C4-2B (cell line): ENCODE measurements around the gene CEP128.

ENCODE experiments used
- H3K27ac ChIP-seq: fragments of 450-650 bp; 2 replicates; pipeline ENCODE4 v1.5.1; 2017
- ZFX ChIP-seq: fragments of 450-650 bp; IDR thresholded peaks from 2 replicates; pipeline ENCODE4 v1.6.1; 2017
- TF ChIP-seq, protein P1 (sequence below): fragments of 450-650 bp; conservative IDR thresholded peaks from 2 replicates; pipeline ENCODE4 v1.5.1; 2017; ENCODE audit warnings: mild to moderate bottlenecking

Gene CEP128

GRCh38 chr14:80602946-80603345, 338.6 kb downstream of the CEP128 start:
- no peak for TF ChIP-seq ZFX
- TF ChIP-seq, protein P1, sequence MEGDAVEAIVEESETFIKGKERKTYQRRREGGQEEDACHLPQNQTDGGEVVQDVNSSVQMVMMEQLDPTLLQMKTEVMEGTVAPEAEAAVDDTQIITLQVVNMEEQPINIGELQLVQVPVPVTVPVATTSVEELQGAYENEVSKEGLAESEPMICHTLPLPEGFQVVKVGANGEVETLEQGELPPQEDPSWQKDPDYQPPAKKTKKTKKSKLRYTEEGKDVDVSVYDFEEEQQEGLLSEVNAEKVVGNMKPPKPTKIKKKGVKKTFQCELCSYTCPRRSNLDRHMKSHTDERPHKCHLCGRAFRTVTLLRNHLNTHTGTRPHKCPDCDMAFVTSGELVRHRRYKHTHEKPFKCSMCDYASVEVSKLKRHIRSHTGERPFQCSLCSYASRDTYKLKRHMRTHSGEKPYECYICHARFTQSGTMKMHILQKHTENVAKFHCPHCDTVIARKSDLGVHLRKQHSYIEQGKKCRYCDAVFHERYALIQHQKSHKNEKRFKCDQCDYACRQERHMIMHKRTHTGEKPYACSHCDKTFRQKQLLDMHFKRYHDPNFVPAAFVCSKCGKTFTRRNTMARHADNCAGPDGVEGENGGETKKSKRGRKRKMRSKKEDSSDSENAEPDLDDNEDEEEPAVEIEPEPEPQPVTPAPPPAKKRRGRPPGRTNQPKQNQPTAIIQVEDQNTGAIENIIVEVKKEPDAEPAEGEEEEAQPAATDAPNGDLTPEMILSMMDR: no peak
- no peak overlapping the region for H3K27ac ChIP-seq

DNA sequence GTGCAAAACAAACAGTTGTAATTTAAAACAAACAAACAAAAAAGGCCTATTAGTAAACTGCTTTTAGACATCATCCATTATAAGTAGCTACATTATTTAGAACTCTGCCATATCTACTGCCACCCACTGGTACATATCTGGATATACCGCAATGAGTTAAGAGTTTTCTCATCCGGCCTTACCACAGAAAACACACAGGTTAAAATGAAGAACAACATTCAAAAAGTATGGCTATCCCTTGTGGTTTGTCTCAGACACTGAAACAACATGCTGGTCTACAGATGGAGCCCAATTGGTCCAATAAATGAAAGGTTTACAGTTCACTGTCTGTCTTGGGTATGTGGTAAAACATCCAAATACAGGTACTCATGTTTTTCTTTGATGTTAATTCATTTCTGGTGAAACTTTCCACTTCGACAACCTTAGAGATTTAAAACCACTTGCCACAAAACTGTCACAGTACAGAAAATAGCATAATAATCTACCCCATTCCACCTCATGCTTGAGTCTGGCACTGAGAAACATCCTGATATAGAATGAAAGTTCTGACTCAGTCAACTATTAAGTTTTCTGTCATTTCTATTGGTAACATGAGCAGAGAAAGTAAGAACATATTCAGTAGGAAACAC, 354.3 kb downstream of the CEP128 start:
- no peak for TF ChIP-seq ZFX
- TF ChIP-seq, protein P1: peak; percentile 80
- H3K27ac ChIP-seq: no peak overlapping the region

- no peak for TF ChIP-seq ZFX
- TF ChIP-seq, protein P1: no peak
- H3K27ac ChIP-seq: no peak overlapping the region
Measured at GRCh38 chr14:80586131-80586530, 355.4 kb downstream of the CEP128 start.

DNA sequence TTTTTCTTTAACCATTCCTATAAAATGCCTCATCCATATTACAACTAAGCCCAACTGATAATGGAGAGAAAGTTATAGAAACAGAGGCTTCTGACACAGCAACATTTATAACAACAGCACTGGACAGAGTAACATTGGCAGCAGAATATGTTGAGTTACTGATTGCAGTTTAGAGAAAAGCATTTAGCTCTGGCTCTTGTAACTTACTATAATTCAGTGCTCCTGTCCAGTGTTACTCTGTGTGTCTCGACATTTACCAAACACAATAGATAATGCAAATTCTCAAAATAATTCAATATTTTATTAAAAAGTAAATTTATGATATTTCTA, 356.1 kb downstream of the CEP128 start:
- no peak for TF ChIP-seq ZFX
- TF ChIP-seq, protein P1: no peak
- no peak overlapping the region for H3K27ac ChIP-seq

GRCh38 chr14:80584744-80585505, 356.6 kb downstream of the CEP128 start:
- no peak overlapping the region for H3K27ac ChIP-seq
- TF ChIP-seq, protein P1: no peak
- no peak for TF ChIP-seq ZFX

DNA sequence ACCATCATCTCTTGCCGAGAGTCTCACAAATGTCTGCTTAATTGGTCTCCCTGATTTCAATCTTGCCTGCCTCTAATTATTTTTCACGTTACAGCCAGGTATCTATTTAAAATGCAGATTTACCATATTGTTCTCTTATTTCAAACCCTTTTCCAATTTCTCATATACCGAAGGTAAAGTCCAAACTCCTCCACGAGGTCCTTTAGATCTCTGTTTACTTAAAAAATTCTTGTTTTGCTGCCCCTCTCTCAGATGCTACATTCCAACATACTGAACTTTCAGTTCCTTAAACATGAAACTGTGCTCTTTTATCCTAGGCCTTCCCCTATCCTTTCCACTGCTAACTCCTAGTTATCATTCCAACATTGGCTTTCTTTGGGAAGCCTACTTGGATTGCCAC, 363.9 kb downstream of the CEP128 start:
- no peak for TF ChIP-seq ZFX
- TF ChIP-seq, protein P1: no peak
- no peak overlapping the region for H3K27ac ChIP-seq

GRCh38 chr14:80576401-80576800, 365.1 kb downstream of the CEP128 start:
- H3K27ac ChIP-seq: no peak overlapping the region
- TF ChIP-seq, protein P1: no peak
- TF ChIP-seq ZFX: no peak
